Right atrium auricular region (tissue), 2 donors: ENCODE data around the gene PDP2. TPM values are rescaled to one million over a fixed set of nuclear protein-coding genes. Genes with fewer than 3 reads are reported as not detected.
A peak's percentile ranks its signal among the peaks of the same experiment; 100 is the strongest.

Experiments
- DNase-seq: peaks from one replicate; pipeline ENCODE4 v3.0.0-alpha.2; 2019; ENCODE audit warnings: low spot score
- H3K27ac ChIP-seq, 2 donors: fragments of 200-600 bp; sonication (generic); 1 replicate in 1 of 2; 2 replicates in 1 of 2; pipeline ENCODE4 v1.5.1; 2016 to 2019
- H3K27me3 ChIP-seq, 2 donors: fragments of 200-600 bp; sonication (generic); one replicate each; pipeline versions ENCODE4 v1.5.1 to v1.6.0; 2017 to 2019
- H3K36me3 ChIP-seq: fragments of 200-600 bp; sonication (generic); one replicate; pipeline ENCODE4 v1.5.1; 2016
- H3K4me1 ChIP-seq, 2 donors: fragments of 200-600 bp; sonication (generic); one replicate each; pipeline versions ENCODE4 v1.5.1 to v1.6.0; 2017 to 2019
- H3K4me3 ChIP-seq, 2 donors: fragments of 200-600 bp; sonication (generic); 1 replicate in 1 of 2; 2 replicates in 1 of 2; pipeline ENCODE4 v1.5.1; 2017 to 2019; ENCODE audit warnings: mild to moderate bottlenecking in 1 of 2, moderate library complexity in 1 of 2
- H3K9me3 ChIP-seq, 2 donors: fragments of 200-600 bp; sonication (generic); one replicate each; pipeline ENCODE4 v1.5.1; 2019
- total RNA-seq, 2 donors: library from RNA; depleted of rRNA; stranded (reverse); fragments of >200 nt; gene quantifications; one replicate each; pipeline ENCODE4 v1.1.0, GENCODE V29; 2016
- TF ChIP-seq, protein P1 (sequence below), 2 donors: fragments of 200-600 bp; sonication (generic); IDR thresholded peaks; one replicate each; pipeline ENCODE4 v1.5.1; 2019; ENCODE audit warnings: antibody characterized with exemption in 2 of 2

The PDP2 gene
- total RNA-seq, 2 donors from 2014 or later: 1.7 to 3.4 TPM

DNA sequence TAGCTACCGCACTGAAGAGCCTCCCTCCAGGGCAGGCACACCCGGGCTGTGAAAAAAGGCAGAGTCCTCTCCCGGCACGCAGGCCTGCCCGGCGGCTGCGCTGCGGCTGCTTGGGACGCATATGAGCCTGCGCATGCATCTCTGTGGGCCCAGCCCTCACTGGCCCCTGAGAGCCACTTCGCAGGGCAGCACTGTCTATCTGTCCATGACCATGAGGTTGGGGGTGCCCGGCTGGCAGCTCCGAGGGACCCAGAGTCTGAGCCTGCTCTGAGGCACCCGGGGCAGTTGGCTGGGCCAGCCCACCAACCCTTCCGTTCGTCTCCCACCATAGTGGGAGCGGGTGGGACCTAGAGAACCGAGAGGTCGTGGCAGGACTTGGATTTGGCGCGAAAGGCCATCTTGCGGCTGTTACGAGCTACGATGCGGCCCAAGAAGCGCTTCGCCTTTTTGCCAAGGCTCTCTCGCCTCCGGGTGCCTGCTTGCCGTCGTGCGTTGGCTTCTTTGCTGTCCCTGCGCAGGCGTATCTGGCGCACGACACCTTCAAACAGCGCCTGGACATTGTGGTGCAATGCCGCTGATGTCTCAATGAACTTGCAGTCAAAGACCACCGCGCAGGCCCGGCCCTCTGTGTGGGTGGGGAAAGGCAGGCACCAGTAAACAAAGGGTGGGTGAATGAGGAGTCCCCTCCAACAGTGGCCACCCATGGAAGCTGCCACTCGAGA, 41.6 kb downstream of the PDP2 start:
- TF ChIP-seq, protein P1, sequence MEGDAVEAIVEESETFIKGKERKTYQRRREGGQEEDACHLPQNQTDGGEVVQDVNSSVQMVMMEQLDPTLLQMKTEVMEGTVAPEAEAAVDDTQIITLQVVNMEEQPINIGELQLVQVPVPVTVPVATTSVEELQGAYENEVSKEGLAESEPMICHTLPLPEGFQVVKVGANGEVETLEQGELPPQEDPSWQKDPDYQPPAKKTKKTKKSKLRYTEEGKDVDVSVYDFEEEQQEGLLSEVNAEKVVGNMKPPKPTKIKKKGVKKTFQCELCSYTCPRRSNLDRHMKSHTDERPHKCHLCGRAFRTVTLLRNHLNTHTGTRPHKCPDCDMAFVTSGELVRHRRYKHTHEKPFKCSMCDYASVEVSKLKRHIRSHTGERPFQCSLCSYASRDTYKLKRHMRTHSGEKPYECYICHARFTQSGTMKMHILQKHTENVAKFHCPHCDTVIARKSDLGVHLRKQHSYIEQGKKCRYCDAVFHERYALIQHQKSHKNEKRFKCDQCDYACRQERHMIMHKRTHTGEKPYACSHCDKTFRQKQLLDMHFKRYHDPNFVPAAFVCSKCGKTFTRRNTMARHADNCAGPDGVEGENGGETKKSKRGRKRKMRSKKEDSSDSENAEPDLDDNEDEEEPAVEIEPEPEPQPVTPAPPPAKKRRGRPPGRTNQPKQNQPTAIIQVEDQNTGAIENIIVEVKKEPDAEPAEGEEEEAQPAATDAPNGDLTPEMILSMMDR (IDR thresholded peaks at IDR 0.05): no peak
- Histone ChIP-seq H3K27ac (peak overlapping the region; percentile 87 to 98), H3K9me3 (no peaks in the 10 kb centered on the region), H3K36me3 (peaks cover 14% of the 10 kb centered on the region), H3K4me1 (peaks cover 0 to 43% of the 10 kb centered on the region in 2 donors), H3K4me3 (peak overlapping the region in 1 of 2 donors; percentile 60), H3K27me3 (no peaks in the 10 kb centered on the region)
- DNase-seq: no peak

DNA sequence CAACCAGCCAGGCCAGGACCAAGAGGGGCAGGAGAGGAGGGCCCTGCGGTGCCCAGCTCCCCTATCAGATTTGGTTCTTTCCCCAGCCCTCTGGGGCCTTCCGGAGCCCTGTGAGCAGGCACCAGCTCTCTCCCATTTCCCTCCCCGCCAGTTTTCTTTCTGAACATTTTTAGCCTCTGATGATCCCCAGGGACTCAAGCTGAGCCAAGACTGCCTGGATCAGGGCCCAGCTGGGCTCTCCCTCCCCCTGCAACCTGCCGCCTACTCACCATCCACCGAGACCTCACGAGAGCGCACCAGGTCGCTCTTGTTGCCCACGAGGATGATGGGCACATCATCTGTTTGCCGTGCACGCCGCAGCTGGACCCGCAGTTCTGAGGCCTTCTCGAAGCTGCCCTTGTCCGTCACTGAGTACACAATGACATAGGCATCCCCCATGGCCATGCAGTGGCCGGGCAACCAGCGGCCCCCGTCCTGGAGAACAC, 43.0 kb downstream of the PDP2 start:
- peaks cover 0 to 57% of the 10 kb centered on the region in 2 donors for H3K4me1 ChIP-seq
- peak overlapping the region; percentile 60 to 78 for H3K4me3 ChIP-seq
- H3K27me3 ChIP-seq: no peaks in the 10 kb centered on the region
- peak overlapping the region; percentile 87 to 98 for H3K27ac ChIP-seq
- TF ChIP-seq, protein P1 (IDR thresholded peaks at IDR 0.05): no peak
- H3K9me3 ChIP-seq: no peaks in the 10 kb centered on the region
- DNase-seq: no peak
- H3K36me3 ChIP-seq: peaks cover 14% of the 10 kb centered on the region

DNA sequence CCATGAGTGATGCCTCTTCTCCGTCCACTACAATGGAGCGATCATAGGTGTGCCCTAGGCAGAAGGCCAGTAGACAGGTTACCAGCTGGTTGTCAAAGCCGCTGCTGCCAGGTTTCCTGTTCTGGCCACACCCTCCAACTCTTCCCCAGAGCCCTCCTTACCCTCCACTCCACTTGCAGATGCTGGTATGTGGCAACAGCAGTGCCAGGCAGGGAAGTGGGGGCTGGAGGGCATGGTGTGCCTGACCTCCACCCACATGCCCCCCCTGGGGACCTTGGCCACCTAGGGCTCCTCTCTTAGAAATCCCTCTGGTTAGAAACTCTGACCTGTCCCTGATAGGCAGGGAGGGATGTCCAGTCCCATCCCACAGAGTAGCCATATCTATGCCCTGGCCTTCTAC, 43.6 kb downstream of the PDP2 start:
- H3K4me1 ChIP-seq: peaks cover 0 to 59% of the 10 kb centered on the region in 2 donors

DNA sequence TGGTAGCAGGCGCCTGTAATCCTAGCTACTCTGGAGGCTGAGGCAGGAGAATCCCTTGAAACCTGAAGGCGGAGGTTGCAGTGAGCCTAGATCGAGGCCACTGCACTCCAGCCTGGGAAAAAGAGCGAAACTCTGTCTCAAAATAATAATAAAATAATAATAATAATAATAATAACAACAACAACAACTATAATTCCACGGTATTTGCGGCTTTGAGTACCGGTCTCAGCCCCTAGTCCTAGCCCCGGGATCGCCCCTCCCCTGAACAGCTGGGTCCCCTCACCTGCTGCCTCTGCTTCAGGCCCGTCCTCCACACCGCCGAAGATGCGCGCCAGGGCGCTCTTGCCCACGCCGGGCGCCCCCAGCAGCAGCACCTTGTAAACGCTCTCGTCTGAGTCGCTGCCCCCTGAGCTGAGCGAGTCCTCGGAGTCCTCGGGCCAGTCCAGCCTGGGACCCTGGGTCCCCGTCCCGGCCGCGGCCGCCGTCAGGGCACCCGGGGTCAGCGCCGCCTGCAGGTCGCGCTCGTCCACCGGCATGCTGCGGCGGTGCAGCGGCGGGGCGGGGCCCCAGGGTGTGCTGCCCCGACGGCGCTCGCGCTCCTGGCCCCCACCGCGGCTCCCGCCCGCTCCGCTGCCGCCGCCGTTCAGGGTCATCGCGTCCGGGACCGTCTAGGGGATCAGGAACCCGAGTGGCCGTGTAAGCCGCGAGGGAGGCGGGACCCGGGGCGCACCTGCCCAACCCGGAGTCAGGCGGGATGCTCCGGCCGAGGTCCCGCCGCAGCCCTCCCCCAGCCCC, 44.4 kb downstream of the PDP2 start:
- peaks cover 14% of the 10 kb centered on the region for H3K36me3 ChIP-seq
- peaks cover 0 to 53% of the 10 kb centered on the region in 2 donors for H3K4me1 ChIP-seq
- H3K27me3 ChIP-seq: no peaks in the 10 kb centered on the region
- TF ChIP-seq, protein P1 (IDR thresholded peaks at IDR 0.05): peak in 1 of 2 donors; percentile 45
- DNase-seq: no peak
- H3K9me3 ChIP-seq: no peaks in the 10 kb centered on the region
- H3K27ac ChIP-seq: peak overlapping the region; percentile 87 to 98
- peak overlapping the region; percentile 60 to 78 for H3K4me3 ChIP-seq

More for the DNA sequence above, 43.6 kb downstream of the PDP2 start:
- H3K36me3 ChIP-seq: peaks cover 14% of the 10 kb centered on the region
- TF ChIP-seq, protein P1 (IDR thresholded peaks at IDR 0.05): no peak
- peak overlapping the region; percentile 87 to 98 for H3K27ac ChIP-seq
- peak overlapping the region; percentile 60 to 78 for H3K4me3 ChIP-seq
- no peaks in the 10 kb centered on the region for H3K27me3 ChIP-seq
- no peaks in the 10 kb centered on the region for H3K9me3 ChIP-seq
- no peak for DNase-seq

DNA sequence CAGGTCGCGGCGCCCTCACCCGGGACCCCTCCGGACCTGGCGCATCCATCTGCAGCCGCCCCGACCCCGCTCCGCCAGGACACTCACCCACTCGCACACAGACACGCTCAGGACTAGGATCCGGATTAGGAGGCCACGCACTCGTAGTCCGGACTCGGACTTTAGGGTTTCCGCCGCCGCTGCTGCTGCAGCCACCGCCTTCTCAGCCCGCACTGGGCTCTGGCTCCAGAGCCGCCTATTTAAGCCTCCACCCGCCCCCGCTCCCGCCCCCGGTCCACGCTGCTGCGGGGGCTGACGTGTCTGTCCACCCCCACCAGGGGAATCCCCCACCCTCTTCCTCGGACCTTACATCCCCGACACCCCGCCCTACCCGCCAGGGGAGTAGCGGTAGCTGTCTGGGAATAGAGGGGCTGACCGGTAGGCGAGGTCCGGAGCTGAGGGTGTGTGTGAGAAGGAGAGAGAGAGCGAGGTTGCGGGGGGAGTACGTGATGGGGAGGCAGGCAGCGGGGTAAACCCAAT, 45.1 kb downstream of the PDP2 start, which contains the start of gene RRAD:
Gene RRAD (minus strand): TSS at position 214 of the 519 bp plus-strand sequence. CDS start 356 bp downstream, outside the sequence.
- Histone ChIP-seq H3K36me3 (peaks cover 14% of the 10 kb centered on the region), H3K27me3 (no peaks in the 10 kb centered on the region), H3K4me3 (peak within 1 kb of the TSS; percentile 60 to 78), H3K4me1 (peaks cover 0 to 53% of the 10 kb centered on the region in 2 donors), H3K9me3 (no peaks in the 10 kb centered on the region), H3K27ac (peak within 1 kb of the TSS; percentile 87 to 98)
- TF ChIP-seq, protein P1 (IDR thresholded peaks at IDR 0.05): no peak
- no peak for DNase-seq
